Esophagus squamous epithelium (tissue), 4 donors: Measurements from ENCODE around the gene ANKRD52.
"Not testable (repeated sequence)": the region's sequence is repeated elsewhere in the genome, so short reads cannot be mapped to it uniquely, and the experiment has no call there.

ENCODE experiments used
- POLR2A ChIP-seq, 4 donors: fragments of 450-650 bp; IDR thresholded peaks; one replicate each; pipeline ENCODE4 v1.6.1; 2017; ENCODE audit warnings: antibody characterized with exemption in 4 of 4, mild to moderate bottlenecking in 4 of 4, moderate library complexity in 3 of 4
- TF ChIP-seq, protein P1 (sequence below), 6 experiments: fragments of 450-650 bp in 4 of 6; fragments of 200-600 bp in 2 of 6; sonication (generic) in 2 of 6; IDR thresholded peaks; one replicate each; pipeline ENCODE4 v1.5.1; 2016 to 2019; ENCODE audit warnings: antibody characterized with exemption in 6 of 6, mild to moderate bottlenecking in 4 of 6, moderate library complexity in 4 of 6

DNA sequence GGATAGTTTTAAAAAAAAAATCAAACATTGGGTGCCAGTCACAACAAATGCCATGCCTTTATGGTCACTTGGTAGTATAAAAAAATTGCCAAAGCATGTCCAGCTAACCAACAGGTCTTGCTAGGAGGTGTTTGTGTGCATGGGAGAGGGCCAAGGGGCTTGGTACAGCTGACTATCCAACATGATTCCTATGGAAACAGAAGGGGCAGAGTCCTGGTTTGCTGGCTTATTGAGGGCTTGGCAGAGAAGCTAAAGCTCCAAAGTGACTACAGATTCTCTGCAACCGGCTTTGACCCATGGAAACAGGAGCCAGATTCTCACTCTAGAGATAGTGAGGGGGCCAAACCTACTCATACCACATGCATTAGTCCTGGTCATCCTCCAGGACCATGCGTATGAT lies 14.3 kb upstream of the ANKRD52 start:
- TF ChIP-seq, protein P1, sequence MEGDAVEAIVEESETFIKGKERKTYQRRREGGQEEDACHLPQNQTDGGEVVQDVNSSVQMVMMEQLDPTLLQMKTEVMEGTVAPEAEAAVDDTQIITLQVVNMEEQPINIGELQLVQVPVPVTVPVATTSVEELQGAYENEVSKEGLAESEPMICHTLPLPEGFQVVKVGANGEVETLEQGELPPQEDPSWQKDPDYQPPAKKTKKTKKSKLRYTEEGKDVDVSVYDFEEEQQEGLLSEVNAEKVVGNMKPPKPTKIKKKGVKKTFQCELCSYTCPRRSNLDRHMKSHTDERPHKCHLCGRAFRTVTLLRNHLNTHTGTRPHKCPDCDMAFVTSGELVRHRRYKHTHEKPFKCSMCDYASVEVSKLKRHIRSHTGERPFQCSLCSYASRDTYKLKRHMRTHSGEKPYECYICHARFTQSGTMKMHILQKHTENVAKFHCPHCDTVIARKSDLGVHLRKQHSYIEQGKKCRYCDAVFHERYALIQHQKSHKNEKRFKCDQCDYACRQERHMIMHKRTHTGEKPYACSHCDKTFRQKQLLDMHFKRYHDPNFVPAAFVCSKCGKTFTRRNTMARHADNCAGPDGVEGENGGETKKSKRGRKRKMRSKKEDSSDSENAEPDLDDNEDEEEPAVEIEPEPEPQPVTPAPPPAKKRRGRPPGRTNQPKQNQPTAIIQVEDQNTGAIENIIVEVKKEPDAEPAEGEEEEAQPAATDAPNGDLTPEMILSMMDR (IDR thresholded peaks at IDR 0.05), result not testable (repeated sequence)
- not testable (repeated sequence) for TF ChIP-seq POLR2A (IDR thresholded peaks at IDR 0.05)
